H1 (cell line): Measurements from ENCODE around the gene LOC128125822.

Experiments used
- CTCF ChIA-PET: fragments of 300-600 bp; sonication (Branson Sonifier 250); formaldehyde crosslinking; loops from one replicate; lab custom pipeline; 2021; ENCODE audit not compliant: partially characterized antibody; lab: Charles Lee
- POLR2A ChIA-PET: fragments of 300-600 bp; sonication (Branson Sonifier 250); formaldehyde crosslinking; loops from one replicate; lab custom pipeline; 2021; ENCODE audit warnings: inconsistent platforms; ENCODE audit not compliant: partially characterized antibody; lab: Charles Lee
- DNase-seq, 2 experiments: peaks; one replicate each; pipeline versions ENCODE4 v3.0.0 to v3.0.0-alpha.2; 2010 to 2022; ENCODE audit warnings: low spot score in 2 of 2, low read depth in 1 of 2, mixed read lengths in 1 of 2
- FAIRE-seq: peaks from 2 replicates; lab custom pipeline; 2011; peaks lifted over from hg19 to GRCh38; lab: Jason Lieb, UNC
- H2AFZ ChIP-seq: 2 replicates; pipeline ENCODE4 v1.8.1; 2012; ENCODE audit warnings: low read length, inconsistent platforms
- H2AK5ac ChIP-seq: 2 replicates; pipeline ENCODE4 v1.6.1; 2013; ENCODE audit warnings: low read depth, low read length
- H2BK120ac ChIP-seq: replicated peaks from 2 replicates; pipeline ENCODE3; 2013; ENCODE audit warnings: low read depth, low read length, inconsistent platforms
- H2BK12ac ChIP-seq: 2 replicates; pipeline ENCODE4 v1.6.1; 2013; ENCODE audit warnings: low read depth, low read length
- H2BK15ac ChIP-seq: 2 replicates; pipeline ENCODE4 v1.6.1; 2013; ENCODE audit warnings: low read length
- H2BK20ac ChIP-seq: 2 replicates; pipeline ENCODE4 v1.6.1; 2013; ENCODE audit warnings: low read length
- H2BK5ac ChIP-seq: 2 replicates; pipeline ENCODE4 v1.6.1; 2013; ENCODE audit warnings: low read depth, low read length
- H3K14ac ChIP-seq: 2 replicates; pipeline ENCODE4 v1.6.1; 2013; ENCODE audit warnings: inconsistent platforms; ENCODE audit not compliant: insufficient read length
- H3K18ac ChIP-seq: 2 replicates; pipeline ENCODE4 v1.6.1; 2013; ENCODE audit warnings: low read length; ENCODE audit errors: extremely low read depth
- H3K23ac ChIP-seq: 2 replicates; pipeline ENCODE4 v1.6.1; 2013; ENCODE audit warnings: inconsistent platforms; ENCODE audit not compliant: insufficient read length
- H3K23me2 ChIP-seq: 2 replicates; pipeline ENCODE4 v1.6.1; 2013; ENCODE audit warnings: low read depth, low read length
- H3K27ac ChIP-seq: 2 replicates; pipeline ENCODE4 v1.6.1; 2011; ENCODE audit warnings: low read depth, low read length, inconsistent platforms
- H3K27me3 ChIP-seq, 4 experiments: replicated peaks in 1 of 4; 1 replicate in 1 of 4; 2 replicates in 3 of 4; pipeline versions ENCODE4 v1.6.1 to v1.8.1; 2011 to 2013; ENCODE audit warnings: low read length in 3 of 4, mild to moderate bottlenecking in 3 of 4, inconsistent platforms in 2 of 4, mixed read lengths in 2 of 4, moderate library complexity in 1 of 4; ENCODE audit not compliant: control insufficient read depth in 3 of 4, insufficient read depth in 3 of 4; ENCODE audit errors: extremely low read depth in 1 of 4
- H3K36me3 ChIP-seq, 4 experiments: 2 replicates each; pipeline versions ENCODE4 v1.6.1 to v1.8.1; 2011 to 2013; ENCODE audit warnings: mild to moderate bottlenecking in 4 of 4, low read length in 3 of 4, moderate library complexity in 2 of 4, control low read depth in 1 of 4, inconsistent platforms in 1 of 4; ENCODE audit not compliant: insufficient read depth in 4 of 4, control insufficient read depth in 2 of 4
- H3K4ac ChIP-seq: replicated peaks from 2 replicates; pipeline ENCODE3; 2013; ENCODE audit warnings: low read length, low read depth, mixed read lengths, inconsistent platforms; ENCODE audit not compliant: insufficient read length
- H3K4me1 ChIP-seq, 4 experiments: replicated peaks in 1 of 4; 1 replicate in 1 of 4; 2 replicates in 3 of 4; pipeline versions ENCODE4 v1.6.1 to v1.8.1; 2011 to 2013; ENCODE audit warnings: low read length in 3 of 4, inconsistent platforms in 2 of 4, mixed read lengths in 1 of 4; ENCODE audit not compliant: insufficient read depth in 4 of 4, control insufficient read depth in 3 of 4
- H3K4me2 ChIP-seq, 2 experiments: 2 replicates each; pipeline versions ENCODE4 v1.6.1 to v1.8.1; 2011 to 2013; ENCODE audit warnings: low read depth in 2 of 2, low read length in 2 of 2, control low read depth in 1 of 2, inconsistent platforms in 1 of 2, mild to moderate bottlenecking in 1 of 2; ENCODE audit not compliant: insufficient read depth in 1 of 2
- H3K4me3 ChIP-seq, 4 experiments: fragments of 200-600, 300-600 bp in 1 of 4; sonication (generic), shearing (Covaris generic), sonication (Bioruptor Twin) in 1 of 4; 2 replicates each; pipeline versions ENCODE4 v1.5.1 to v1.8.1; 2011 to 2016; ENCODE audit warnings: low read length in 4 of 4, low read depth in 3 of 4, control low read depth in 2 of 4, inconsistent platforms in 2 of 4, mild to moderate bottlenecking in 2 of 4, mixed read lengths in 1 of 4, moderate library complexity in 1 of 4; ENCODE audit not compliant: insufficient read depth in 2 of 4; ENCODE audit errors: extremely low read depth in 1 of 4
- H3K56ac ChIP-seq: replicated peaks from 2 replicates; pipeline ENCODE3; 2013; ENCODE audit warnings: low read depth, mild to moderate bottlenecking, mixed read lengths, low read length, inconsistent platforms; ENCODE audit not compliant: insufficient read length
- H3K79me1 ChIP-seq: 2 replicates; pipeline ENCODE4 v1.6.1; 2013; ENCODE audit warnings: low read depth, low read length, control low read depth
- H3K79me2 ChIP-seq, 2 experiments: 2 replicates each; pipeline versions ENCODE4 v1.6.1 to v1.8.1; 2012 to 2013; ENCODE audit warnings: low read length in 2 of 2, mild to moderate bottlenecking in 2 of 2, inconsistent platforms in 1 of 2; ENCODE audit not compliant: insufficient read depth in 2 of 2, control insufficient read depth in 1 of 2
- H3K9ac ChIP-seq, 4 experiments: replicated peaks in 1 of 4; 1 replicate in 1 of 4; 2 replicates in 3 of 4; pipeline versions ENCODE4 v1.6.1 to v1.8.1; 2011 to 2013; ENCODE audit warnings: low read depth in 3 of 4, low read length in 3 of 4, control low read depth in 2 of 4, mild to moderate bottlenecking in 2 of 4, moderate library complexity in 2 of 4, inconsistent platforms in 1 of 4; ENCODE audit errors: extremely low read depth in 1 of 4
- H3K9me3 ChIP-seq, 2 experiments: 2 replicates each; pipeline versions ENCODE4 v1.6.1 to v1.8.1; 2012 to 2013; ENCODE audit warnings: mild to moderate bottlenecking in 2 of 2, moderate library complexity in 2 of 2, control low read depth in 1 of 2, inconsistent platforms in 1 of 2, low read depth in 1 of 2, low read length in 1 of 2, mixed read lengths in 1 of 2; ENCODE audit not compliant: insufficient read depth in 2 of 2
- H4K20me1 ChIP-seq, 2 experiments: replicated peaks in 1 of 2; 2 replicates each; pipeline versions ENCODE3 to v1.8.1; 2011 to 2013; ENCODE audit warnings: inconsistent platforms in 2 of 2, low read length in 2 of 2, mild to moderate bottlenecking in 1 of 2; ENCODE audit not compliant: insufficient read depth in 2 of 2, control insufficient read depth in 1 of 2
- H4K5ac ChIP-seq: 2 replicates; pipeline ENCODE4 v1.6.1; 2013; ENCODE audit warnings: low read length, low read depth, mixed read lengths, inconsistent platforms; ENCODE audit not compliant: insufficient read length
- H4K8ac ChIP-seq: 2 replicates; pipeline ENCODE4 v1.8.0; 2013; ENCODE audit warnings: mild to moderate bottlenecking, moderate library complexity, low read length, inconsistent platforms; ENCODE audit not compliant: insufficient read depth; ENCODE audit errors: extremely low read depth
- H4K91ac ChIP-seq: replicated peaks from 2 replicates; pipeline ENCODE3; 2013; ENCODE audit warnings: low read length, mixed read lengths, inconsistent platforms; ENCODE audit not compliant: insufficient read length
- CBX5 ChIP-seq: fragments of 300-800, 300-1000 bp; sonication (generic); IDR thresholded peaks from 2 replicates; pipeline ENCODE4 v1.7.1; 2016; ENCODE audit warnings: antibody characterized with exemption, low read length, low read depth
- RFX5 ChIP-seq: IDR thresholded peaks from 2 replicates; pipeline ENCODE4 v1.6.1; 2011; ENCODE audit warnings: low read depth, low read length, improper control_type of control experiment, borderline replicate concordance
- WGBS, 2 experiments: shearing (Covaris generic) in 1 of 2; methylation state at CpG; one replicate each; pipeline versions ENCODE4 v1.1.6 to v1.1.7; 2013 to 2015; ENCODE audit warnings: low lambda C conversion rate in 2 of 2, mixed read lengths in 2 of 2, inconsistent platforms in 1 of 2, low coverage in 1 of 2, missing lambda C conversion rate in 1 of 2; ENCODE audit not compliant: insufficient replicate concordance in 2 of 2, insufficient coverage in 1 of 2, insufficient read length in 1 of 2; ENCODE audit errors: extremely low coverage in 1 of 2, missing lambda C conversion rate in 1 of 2; 5-methylcytosine and 5-hydroxymethylcytosine counted together

The LOC128125822 gene

DNA sequence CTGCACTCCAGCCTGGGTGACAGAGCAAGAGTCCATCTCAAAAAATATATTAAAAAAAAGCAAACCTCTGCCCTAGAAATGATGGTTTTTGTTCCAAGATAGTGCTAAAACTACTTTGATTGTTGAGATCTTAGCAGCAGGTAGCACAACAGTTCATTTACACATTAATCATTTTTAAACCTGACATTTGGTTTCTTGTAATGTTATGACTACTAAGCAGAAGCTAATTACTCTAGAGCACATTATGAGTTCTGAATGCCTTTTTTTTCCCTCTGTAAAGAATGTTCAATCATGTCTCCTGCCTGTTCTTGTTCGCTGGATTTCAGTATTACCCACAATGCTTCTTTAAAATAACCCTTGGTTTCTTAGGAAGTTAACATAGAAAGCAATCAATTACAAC, 38.7 kb downstream of the LOC128125822 start:
- Histone ChIP-seq H3K79me1 (no peaks in the 10 kb centered on the region), H3K79me2 (no peaks in the 10 kb centered on the region), H2AK5ac (no peak overlapping the region), H4K8ac (no peak overlapping the region), H3K9me3 (no peaks in the 10 kb centered on the region), H3K4ac (no peak overlapping the region), H2BK12ac (no peak overlapping the region), H3K27ac (no peak overlapping the region), H3K23ac (no peak overlapping the region), H3K9ac (no peak overlapping the region), H3K4me3 (no peak overlapping the region), H4K5ac (no peak overlapping the region), H3K4me1 (no peaks in the 10 kb centered on the region), H4K91ac (no peak overlapping the region), H3K36me3 (no peaks in the 10 kb centered on the region), H4K20me1 (no peaks in the 10 kb centered on the region), H2AFZ (no peak overlapping the region), H2BK5ac (no peak overlapping the region), H2BK15ac (no peak overlapping the region), H3K56ac (no peak overlapping the region), H2BK120ac (no peak overlapping the region), H3K4me2 (no peak overlapping the region)
- ChIA-PET POLR2A (interaction anchor here (1.4 kb wide), 1 partner anchor 37 kb away, joined by 4 read pairs; no protein-coding TSS in a partner anchor), CTCF (interaction anchor here (0.6 to 3.8 kb wide), 2 partner anchors 12 to 232 kb away, joined by 3 to 24 read pairs; no protein-coding TSS in a partner anchor)
- FAIRE-seq = no peak
- DNase-seq = no peak
- WGBS, 2 experiments = 86% methylated on average over 1 of the region's 1 CpG; no CpG with 5 or more reads in 1 of the 2 experiments
- TF ChIP-seq RFX5 = no peak
- TF ChIP-seq CBX5 = no peak
- TF ChIP-seq, all 59 proteins: peak for 0
- Histone ChIP-seq H3K27me3 (no peaks in the 10 kb centered on the region), H2BK20ac (no peak overlapping the region), H3K23me2 (no peaks in the 10 kb centered on the region; the same call in 1 of the 2 replicates), H3K14ac (no peak overlapping the region), H3K18ac (no peak overlapping the region)
